ENCODE measurements around the gene APP.

APP gene

DNA sequence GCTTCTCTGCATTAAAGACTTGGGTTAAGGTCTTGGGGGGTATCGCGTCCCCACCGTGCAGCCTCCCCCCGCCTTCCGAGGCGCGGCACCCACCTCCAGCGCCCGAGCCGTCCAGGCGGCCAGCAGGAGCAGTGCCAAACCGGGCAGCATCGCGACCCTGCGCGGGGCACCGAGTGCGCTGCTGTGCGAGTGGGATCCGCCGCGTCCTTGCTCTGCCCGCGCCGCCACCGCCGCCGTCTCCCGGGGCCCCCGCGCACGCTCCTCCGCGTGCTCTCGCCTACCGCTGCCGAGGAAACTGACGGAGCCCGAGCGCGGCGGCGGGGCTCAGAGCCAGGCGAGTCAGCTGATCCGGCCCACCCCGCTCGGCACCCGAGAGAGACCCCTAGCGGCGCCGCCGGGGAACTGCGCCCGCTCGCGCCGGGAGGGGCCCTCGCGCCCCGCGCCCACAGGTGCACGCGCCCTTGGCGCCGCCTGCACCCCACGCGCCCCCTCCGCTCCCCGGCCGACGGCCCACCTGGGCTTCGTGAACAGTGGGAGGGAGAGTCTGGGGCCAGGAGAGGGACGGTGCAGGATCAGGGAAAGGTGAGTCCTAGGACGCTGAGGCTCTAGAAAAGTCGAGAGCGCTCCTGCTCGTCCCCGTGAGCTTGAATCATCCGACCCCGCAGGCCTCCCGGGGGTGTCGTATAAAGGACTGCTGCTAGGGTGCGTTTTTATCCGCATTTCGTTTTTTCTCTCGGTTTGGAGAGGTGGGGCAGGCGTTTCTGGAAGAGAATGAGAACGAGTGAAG lies at the start of gene APP:
Gene APP (minus strand): TSS at position 300 of the 787 bp plus-strand sequence. CDS start 150 bp downstream, at position 150.
- peak; percentile 89 for DNase-seq

GRCh38 chr21:26212220-26212619 lies 41.6 kb upstream of the APP start:
- no peak for DNase-seq

- DNase-seq = no peak
These were observed 40.0 kb upstream of the APP start for GRCh38 chr21:26210614-26211013.

DNA sequence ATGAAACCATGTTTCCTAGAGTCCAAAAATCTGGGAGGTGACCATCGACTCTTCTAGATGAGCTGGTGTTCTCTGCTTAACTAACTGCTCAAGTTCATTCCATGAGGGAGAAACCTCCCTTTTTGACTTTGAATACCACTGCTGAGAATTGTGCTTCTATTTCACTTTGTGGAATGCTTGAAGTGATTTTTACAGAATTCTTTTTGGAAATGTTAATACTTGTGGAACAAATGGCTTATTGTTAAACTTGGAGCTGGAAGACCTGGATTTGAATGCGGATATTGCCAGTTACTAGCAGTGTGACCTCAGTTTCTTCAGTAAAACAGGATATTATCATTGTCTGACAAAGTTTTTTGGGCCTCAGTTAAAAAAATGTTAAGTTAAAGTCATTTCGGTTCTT lies 36.5 kb upstream of the APP start:
- DNase-seq = no peak

- DNase-seq = no peak
These were observed 28.9 kb upstream of the APP start for GRCh38 chr21:26199456-26199855.

DNA sequence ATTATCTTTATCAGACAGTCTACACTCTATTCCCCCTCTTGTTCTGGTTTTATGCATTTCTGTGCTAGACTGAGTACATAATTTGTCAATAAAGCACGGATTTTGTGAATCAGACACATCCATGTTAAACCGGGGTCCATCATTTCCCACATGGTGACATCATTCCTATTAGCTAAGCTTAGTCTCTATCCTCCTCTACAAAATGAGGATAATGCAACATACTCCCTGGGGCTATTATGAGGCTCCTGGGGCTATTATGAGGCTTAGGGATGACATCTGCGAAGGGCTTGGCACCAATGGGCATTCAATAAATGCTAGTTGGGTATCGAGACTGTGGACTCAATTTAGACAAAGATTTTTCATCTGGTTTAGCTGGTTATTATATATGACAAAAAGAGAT lies 25.1 kb upstream of the APP start:
- no peak for DNase-seq

DNA sequence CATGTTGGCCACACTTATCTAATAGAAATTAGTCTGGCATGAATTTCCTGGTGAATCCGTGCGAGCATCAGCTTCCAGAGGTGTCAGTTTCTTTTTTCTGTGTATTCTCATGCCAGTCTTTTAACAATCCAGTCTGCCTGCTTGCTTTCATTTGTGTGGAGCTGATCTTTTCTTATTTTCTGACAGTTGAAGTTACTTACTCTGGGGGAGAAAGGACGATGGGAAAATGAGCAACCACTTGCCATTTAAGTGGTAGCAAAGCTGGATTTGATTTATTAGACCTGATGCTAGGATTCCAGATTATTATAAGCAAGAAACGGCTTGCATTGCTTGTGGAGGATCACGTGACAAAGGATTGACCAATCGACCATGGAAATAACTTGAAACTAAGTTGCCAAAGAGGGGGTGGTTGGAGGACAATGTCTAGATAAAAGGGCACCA lies 24.3 kb upstream of the APP start:
- no peak for DNase-seq

GRCh38 chr21:26194326-26194725 lies 23.8 kb upstream of the APP start:
- no peak for DNase-seq

DNA sequence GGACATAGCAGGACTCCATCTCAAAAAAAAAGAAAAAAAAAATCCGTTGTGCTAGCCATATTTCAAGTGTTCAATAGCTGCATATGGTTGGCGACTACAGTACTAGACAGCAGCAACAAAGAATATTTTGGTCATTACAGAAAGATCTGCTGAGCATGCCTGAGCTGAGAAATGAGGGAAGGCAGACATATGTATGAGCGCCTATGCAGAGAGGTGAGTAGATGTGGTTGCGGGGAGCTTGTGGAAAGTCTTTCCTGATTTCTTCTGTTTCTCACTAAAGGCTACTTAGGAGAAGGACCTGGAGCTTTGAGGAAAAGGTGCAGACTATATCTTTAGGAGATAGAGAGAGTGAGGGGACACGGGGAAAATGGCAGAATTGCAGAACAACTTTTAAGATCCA lies 21.0 kb upstream of the APP start:
- no peak for DNase-seq

GRCh38 chr21:26188422-26188821 lies 17.9 kb upstream of the APP start:
- no peak for DNase-seq

GRCh38 chr21:26185446-26185845 lies 14.9 kb upstream of the APP start:
- no peak for DNase-seq

GRCh38 chr21:26185021-26185420 lies 14.5 kb upstream of the APP start:
- DNase-seq = no peak

GRCh38 chr21:26179501-26179900 lies 8.9 kb upstream of the APP start:
- no peak for DNase-seq

GRCh38 chr21:26177746-26178426 lies 7.3 kb upstream of the APP start:
- DNase-seq = no peak

- DNase-seq = no peak
These were observed 6.6 kb upstream of the APP start for GRCh38 chr21:26177187-26177586.

GRCh38 chr21:26171258-26172100 lies 909 bp upstream of the APP start:
- no peak for DNase-seq

- peak; percentile 52 for DNase-seq
These were observed 729 bp downstream of the APP start for GRCh38 chr21:26169611-26170470.

DNA sequence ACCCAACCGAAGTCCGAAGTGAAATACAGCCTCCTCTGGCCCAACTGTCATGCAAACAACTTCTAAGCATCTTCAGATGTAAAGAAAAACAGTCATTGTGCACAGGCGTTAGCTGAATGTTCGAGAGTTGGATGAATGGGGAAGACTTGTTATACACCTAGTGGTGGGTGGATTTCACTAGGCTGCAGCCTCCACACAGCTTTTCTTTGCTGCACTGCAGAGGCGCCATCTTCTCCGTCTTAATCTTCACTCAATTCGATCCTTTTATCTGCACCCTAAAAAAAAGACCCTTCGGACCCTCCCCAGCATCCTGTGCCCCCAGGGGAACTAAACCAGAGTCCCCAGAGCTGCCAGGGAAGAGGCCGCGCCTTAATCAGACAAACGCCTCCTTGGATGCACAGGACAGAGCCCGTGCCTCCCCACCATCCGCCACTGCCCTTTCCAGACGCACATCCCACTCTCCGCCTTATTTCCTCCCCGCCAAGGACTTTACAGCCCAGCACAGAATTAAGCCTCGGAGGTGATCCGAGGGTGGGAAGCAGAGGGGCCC lies 1.4 kb downstream of the APP start:
- DNase-seq = peak; percentile 55

DNA sequence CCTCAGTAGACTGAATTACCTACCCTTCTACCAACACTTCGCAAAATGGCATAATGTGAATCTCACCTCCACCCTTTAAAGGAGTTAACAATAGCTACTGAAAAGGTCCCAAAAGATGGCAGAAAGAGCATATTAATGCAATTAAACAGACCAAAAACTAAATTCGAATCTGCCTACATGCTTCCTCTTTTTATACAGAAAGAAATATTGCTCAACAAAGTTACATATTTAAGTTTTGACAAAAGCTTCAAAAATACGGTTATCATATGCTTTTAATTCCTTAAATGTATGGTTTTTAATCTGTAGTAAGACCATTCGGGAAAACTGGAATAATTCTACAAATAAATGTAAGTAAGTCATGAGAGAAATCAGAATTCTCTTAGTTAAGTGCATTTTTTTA lies 2.2 kb downstream of the APP start:
- no peak for DNase-seq

DNA sequence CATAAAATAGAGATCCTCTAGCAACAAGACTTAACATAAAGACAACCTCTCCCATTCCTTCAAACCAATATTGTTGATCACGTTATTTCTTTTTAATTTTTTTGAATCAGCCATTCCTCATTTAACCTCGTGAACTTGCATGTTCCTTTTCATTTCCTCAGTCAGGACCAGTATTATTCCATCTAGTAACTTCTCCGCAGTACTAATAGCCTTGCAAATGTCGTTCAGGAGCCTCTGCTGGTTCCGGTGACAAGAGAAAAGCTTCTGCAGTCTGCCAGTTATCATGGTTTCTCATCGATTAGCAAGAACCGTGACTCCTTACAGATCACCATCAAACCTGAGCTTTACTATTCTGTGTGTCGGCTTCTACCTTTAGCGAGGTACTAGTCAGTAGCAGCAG lies 3.0 kb downstream of the APP start:
- no peak for DNase-seq

DNA sequence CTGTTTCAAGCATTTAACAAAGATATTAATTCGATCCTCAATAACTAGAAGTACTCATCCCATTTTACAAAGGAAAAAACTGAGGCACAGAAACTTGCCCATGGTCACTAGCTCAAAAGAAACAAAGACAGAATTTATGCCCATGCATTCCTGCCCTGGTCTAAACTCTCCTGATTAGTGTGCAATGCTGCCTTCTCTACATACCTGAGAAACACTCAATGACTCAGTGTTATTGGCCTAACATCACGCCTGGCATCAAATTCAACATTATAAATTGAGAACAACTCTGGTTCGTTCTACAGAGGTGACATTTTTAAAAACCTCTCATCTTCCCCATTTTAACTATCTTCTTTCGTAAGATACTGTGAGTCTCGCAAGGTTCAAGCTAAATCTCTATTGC lies 5.2 kb downstream of the APP start:
- no peak for DNase-seq

- no peak for DNase-seq
These were observed 6.3 kb downstream of the APP start for GRCh38 chr21:26164311-26164710.

Measured in activated naive CD4-positive, alpha-beta T cell treated with anti-CD3 and anti-CD28 coated beads, Interleukin-2, amount 50 U/mL, for 16 hours (primary cell).